ENCODE measurements around the gene C11orf58.
A peak's percentile ranks its signal among the peaks of the same experiment; 100 is the strongest.

Gene C11orf58

GRCh38 chr11:16786131-16786530 lies 47.7 kb downstream of the C11orf58 start:
- no peak for DNase-seq

- DNase-seq: no peak
These were observed 48.7 kb downstream of the C11orf58 start for GRCh38 chr11:16787035-16787742.

- DNase-seq: peak; percentile 34
These were observed 50.0 kb downstream of the C11orf58 start for GRCh38 chr11:16788141-16789062.

GRCh38 chr11:16789063-16789420 lies 50.6 kb downstream of the C11orf58 start:
- no peak for DNase-seq

- no peak for DNase-seq
These were observed 51.4 kb downstream of the C11orf58 start for GRCh38 chr11:16789560-16790485.

- no peak for DNase-seq
These were observed 52.2 kb downstream of the C11orf58 start for GRCh38 chr11:16790486-16791190.

GRCh38 chr11:16791191-16791961 lies 52.9 kb downstream of the C11orf58 start:
- no peak for DNase-seq

- DNase-seq: no peak
These were observed 54.0 kb downstream of the C11orf58 start for GRCh38 chr11:16792426-16792825.

- DNase-seq: no peak
These were observed 54.6 kb downstream of the C11orf58 start for GRCh38 chr11:16793009-16793408.

- no peak for DNase-seq
These were observed 55.1 kb downstream of the C11orf58 start for GRCh38 chr11:16793511-16793910.

GRCh38 chr11:16794047-16794818 lies 55.8 kb downstream of the C11orf58 start:
- no peak for DNase-seq

- no peak for DNase-seq
These were observed 56.7 kb downstream of the C11orf58 start for GRCh38 chr11:16795146-16795545.

- no peak for DNase-seq
These were observed 57.9 kb downstream of the C11orf58 start for GRCh38 chr11:16796311-16796710.

GRCh38 chr11:16797776-16798175 lies 59.3 kb downstream of the C11orf58 start:
- DNase-seq: no peak

GRCh38 chr11:16799221-16799620 lies 60.8 kb downstream of the C11orf58 start:
- DNase-seq: no peak

- no peak for DNase-seq
These were observed 61.4 kb downstream of the C11orf58 start for GRCh38 chr11:16799890-16800289.

- DNase-seq: no peak
These were observed 61.9 kb downstream of the C11orf58 start for GRCh38 chr11:16800382-16800781.

GRCh38 chr11:16801288-16801980 lies 63.0 kb downstream of the C11orf58 start:
- no peak for DNase-seq

- no peak for DNase-seq
These were observed 65.9 kb downstream of the C11orf58 start for GRCh38 chr11:16804104-16804947.
